ACC112 (cell line): ENCODE measurements around the gene INSRR.

Experiments
- H2AFZ ChIP-seq: fragments of 200-600 bp; sonication (generic); one replicate; pipeline ENCODE4 v1.6.0; 2017; ENCODE audit warnings: antibody characterized with exemption, low read length; ENCODE audit not compliant: unreplicated experiment
- H3K27ac ChIP-seq: fragments of 200-600 bp; sonication (generic); 2 replicates; pipeline ENCODE4 v1.5.1; 2014; ENCODE audit warnings: low read depth, mild to moderate bottlenecking, antibody characterized with exemption, low read length, moderate library complexity
- H3K27me3 ChIP-seq: fragments of 200-600 bp; sonication (generic); 2 replicates; pipeline ENCODE4 v1.6.1; 2014; ENCODE audit warnings: mild to moderate bottlenecking, antibody characterized with exemption, low read length, moderate library complexity, mixed read lengths; ENCODE audit not compliant: insufficient read depth
- H3K36me3 ChIP-seq: fragments of 200-600 bp; sonication (generic); 2 replicates; pipeline ENCODE4 v1.6.1; 2016; ENCODE audit warnings: mild to moderate bottlenecking, antibody characterized with exemption, low read length, moderate library complexity, mixed read lengths; ENCODE audit not compliant: insufficient read depth
- H3K4me1 ChIP-seq: fragments of 200-600 bp; sonication (generic); one replicate; pipeline ENCODE4 v1.6.1; 2016; ENCODE audit warnings: low read length, mixed read lengths; ENCODE audit not compliant: insufficient read depth, unreplicated experiment, control insufficient read depth
- H3K4me3 ChIP-seq: fragments of 200-600 bp; sonication (generic); 2 replicates; pipeline ENCODE4 v1.5.1; 2014; ENCODE audit warnings: mild to moderate bottlenecking, low read depth, low read length
- H3K79me2 ChIP-seq: fragments of 200-600 bp; sonication (generic); one replicate; pipeline ENCODE4 v1.6.0; 2016; ENCODE audit warnings: low read length; ENCODE audit not compliant: control insufficient read depth, unreplicated experiment, insufficient read depth

INSRR gene

DNA sequence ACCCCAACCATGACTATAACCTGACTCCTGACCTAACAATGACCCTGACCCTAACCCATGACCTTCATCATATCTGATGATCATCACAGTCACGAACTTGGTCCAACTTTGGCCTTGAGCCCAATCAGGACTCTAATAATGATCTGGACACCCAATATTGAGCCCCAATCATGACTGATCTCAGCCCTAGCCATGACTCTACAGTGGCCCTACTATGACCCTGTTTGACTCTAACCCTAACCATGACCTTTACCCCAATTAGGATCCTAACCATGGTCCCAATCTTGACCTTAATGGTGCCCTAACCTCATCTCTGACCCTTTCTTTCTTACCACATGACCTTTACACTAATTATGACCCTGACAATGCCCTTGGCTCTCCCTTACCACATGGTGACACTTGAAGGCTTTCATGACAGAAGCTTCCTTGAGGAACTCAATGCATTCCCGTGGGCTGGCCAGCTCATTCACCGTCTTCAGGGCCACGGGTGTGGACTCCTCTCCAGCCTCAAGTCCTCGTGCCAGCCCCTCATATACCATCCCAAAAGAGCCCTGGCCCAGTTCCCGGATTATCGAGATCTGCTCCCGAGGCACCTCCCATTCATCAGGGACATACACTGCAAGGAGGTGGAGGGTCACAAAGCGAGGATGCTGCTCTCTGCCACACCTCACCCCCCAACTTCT is 16.2 kb downstream of the INSRR start:
- H3K27ac ChIP-seq = no peak overlapping the region
- H2AFZ ChIP-seq = no peak overlapping the region
- H3K4me1 ChIP-seq = no peaks in the 10 kb centered on the region
- H3K79me2 ChIP-seq = no peaks in the 10 kb centered on the region
- H3K4me3 ChIP-seq = no peak overlapping the region
- H3K36me3 ChIP-seq = no peaks in the 10 kb centered on the region
- peaks cover 28% of the 10 kb centered on the region for H3K27me3 ChIP-seq

DNA sequence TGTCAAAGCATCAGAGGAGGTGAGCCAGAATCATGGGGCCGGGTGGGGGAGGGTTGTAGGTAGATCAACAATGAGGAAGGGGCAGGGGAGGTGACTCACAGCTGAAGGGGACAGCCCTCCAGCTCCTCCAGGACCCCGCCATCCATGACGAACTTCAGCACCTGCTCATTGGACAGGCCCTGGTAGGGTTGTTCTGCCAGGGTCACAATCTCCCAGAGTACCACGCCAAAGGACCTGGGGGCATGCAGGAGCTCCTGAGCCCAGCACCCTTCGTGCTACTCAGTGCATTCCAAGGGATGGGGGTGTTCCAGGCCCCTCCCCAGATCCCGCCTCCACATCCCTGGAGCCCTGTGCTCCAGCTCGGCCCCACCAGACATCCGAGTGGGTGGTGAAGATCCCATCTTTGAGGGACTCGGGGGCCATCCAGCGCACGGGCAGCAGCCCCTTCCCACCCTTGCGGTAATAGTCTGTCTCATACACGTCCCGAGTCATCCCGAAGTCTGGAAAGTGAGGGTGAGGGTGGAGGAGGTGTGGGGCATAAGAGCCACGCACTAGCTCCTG is 17.5 kb downstream of the INSRR start:
- H3K4me3 ChIP-seq = no peak overlapping the region
- H3K27ac ChIP-seq = no peak overlapping the region
- H2AFZ ChIP-seq = no peak overlapping the region
- no peaks in the 10 kb centered on the region for H3K4me1 ChIP-seq
- peaks cover 18% of the 10 kb centered on the region; the same call in 1 of the 2 replicates for H3K27me3 ChIP-seq
- no peaks in the 10 kb centered on the region for H3K36me3 ChIP-seq
- no peaks in the 10 kb centered on the region for H3K79me2 ChIP-seq

DNA sequence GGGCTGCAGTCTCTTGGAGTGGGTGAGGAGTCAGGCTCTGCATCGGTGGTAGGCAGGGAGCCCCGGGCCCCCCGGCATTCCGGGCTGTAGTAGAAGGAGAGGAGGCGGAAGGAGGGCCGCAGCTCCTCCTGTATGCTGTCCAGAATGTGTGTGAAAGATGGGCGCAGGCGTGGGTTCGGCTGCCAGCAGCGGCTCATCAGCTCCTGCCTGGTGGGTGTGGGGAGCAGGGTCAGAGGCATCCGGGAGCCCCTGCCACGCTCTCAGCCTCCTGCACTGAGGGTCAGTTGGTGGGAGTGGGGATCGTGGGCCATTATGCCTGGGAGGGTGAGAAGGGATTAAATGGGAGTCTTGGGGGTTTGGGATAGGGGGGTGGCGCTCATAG is 18.0 kb downstream of the INSRR start:
- Histone ChIP-seq H3K27me3 (peaks cover 14% of the 10 kb centered on the region; the same call in 1 of the 2 replicates), H3K27ac (no peak overlapping the region), H3K79me2 (no peaks in the 10 kb centered on the region)

DNA sequence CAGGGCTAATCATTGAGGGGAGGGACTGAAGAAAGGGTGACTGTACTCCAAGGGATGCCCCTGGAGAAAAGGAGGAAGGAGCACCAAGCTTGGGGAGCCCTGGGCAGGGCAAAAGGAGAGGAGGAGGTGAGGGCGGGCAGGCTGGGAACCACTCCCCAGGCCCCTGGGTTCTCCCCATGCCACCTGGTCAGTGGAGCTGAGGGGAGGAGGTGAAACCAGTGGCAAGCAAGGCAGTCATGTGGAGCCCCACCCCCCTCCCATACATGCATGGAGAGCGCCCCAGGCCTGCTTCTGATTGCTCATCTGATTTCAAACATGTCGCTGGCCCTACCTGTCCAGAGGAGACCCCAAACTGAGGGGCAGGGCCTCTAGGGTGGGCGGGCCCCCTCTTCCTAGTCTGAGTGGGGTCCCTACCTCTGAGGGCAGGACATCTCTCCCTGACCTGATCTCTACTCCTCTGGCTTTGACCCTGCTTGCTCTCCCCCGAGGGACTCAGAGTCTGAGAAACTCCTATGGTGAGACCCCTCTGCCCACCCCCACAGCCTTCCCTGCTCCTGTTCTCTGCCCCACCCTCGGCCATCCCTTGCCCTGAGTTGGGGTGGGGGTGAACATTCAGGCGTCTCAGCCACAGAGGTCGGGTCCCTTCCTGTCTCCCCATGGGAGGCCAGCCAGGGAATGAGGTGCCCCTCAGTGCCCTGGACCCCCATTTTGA is 18.6 kb downstream of the INSRR start:
- Histone ChIP-seq H3K4me1 (no peaks in the 10 kb centered on the region), H3K4me3 (no peak overlapping the region), H2AFZ (no peak overlapping the region), H3K79me2 (no peaks in the 10 kb centered on the region), H3K27me3 (peaks cover 13% of the 10 kb centered on the region; the same call in 1 of the 2 replicates), H3K27ac (no peak overlapping the region), H3K36me3 (no peaks in the 10 kb centered on the region)

More for the DNA sequence above, 18.0 kb downstream of the INSRR start:
- Histone ChIP-seq H3K4me1 (no peaks in the 10 kb centered on the region), H2AFZ (no peak overlapping the region), H3K4me3 (no peak overlapping the region), H3K36me3 (no peaks in the 10 kb centered on the region)

DNA sequence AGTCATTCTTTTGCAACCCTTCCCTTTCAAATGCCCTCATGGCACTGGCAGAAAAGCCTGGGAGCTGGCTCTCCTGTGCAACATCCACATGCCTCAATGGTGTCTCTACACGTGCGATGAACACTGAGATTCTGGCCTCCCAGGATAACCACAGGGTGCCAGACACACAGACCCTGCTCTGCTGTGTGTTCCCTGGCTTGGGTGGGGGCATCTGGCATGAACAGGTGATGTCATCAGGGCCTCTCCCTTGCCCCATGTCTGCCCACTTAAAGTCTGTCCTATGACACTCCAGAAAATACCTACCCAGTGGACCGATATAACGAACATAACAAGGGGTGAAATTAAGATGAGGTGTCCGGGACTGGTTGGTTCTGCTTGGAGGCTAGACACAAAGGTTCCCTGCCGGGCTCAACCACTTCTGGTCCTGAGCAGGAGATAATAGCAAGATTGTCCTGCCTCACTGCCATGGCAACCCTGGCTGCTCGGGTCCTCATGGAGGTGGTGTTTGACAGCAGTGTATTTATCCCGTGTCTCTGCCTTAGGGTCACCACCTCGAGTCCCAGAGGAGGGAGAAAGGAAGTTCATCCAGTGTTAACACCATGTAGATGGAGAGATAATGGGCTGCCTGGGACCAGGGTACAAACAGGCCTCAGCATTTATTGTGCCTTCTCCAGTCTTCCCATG is 19.3 kb downstream of the INSRR start:
- H3K27ac ChIP-seq = no peak overlapping the region

DNA sequence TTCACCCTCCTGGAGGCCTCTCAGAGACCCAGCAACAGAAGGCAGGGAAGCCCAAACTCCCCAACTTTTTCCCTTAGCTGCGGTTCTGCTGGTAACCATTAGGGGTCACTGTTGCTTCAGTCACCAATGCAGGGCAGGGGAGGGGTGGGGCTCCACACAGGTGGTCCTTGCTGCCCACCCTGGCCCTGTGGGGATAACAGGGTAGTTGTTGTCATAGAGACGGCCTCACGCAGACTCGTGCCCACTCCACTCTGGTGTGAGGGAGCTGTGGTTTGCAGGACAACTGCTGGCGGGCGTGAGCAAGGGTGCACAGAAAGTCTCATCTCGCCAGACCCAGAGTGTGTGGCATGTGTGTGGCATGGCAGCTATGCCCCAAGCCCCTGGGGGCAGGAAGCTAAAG is 19.9 kb downstream of the INSRR start:
- H3K27ac ChIP-seq = no peak overlapping the region
- H2AFZ ChIP-seq = no peak overlapping the region
- no peaks in the 10 kb centered on the region for H3K36me3 ChIP-seq
- H3K27me3 ChIP-seq = peaks cover 21% of the 10 kb centered on the region
- H3K4me1 ChIP-seq = no peaks in the 10 kb centered on the region
- no peak overlapping the region for H3K4me3 ChIP-seq
- H3K79me2 ChIP-seq = no peaks in the 10 kb centered on the region

More for the DNA sequence above, 19.3 kb downstream of the INSRR start:
- Histone ChIP-seq H3K79me2 (no peaks in the 10 kb centered on the region), H3K36me3 (no peaks in the 10 kb centered on the region), H3K27me3 (peaks cover 16% of the 10 kb centered on the region), H3K4me3 (no peak overlapping the region), H3K4me1 (no peaks in the 10 kb centered on the region), H2AFZ (no peak overlapping the region)

DNA sequence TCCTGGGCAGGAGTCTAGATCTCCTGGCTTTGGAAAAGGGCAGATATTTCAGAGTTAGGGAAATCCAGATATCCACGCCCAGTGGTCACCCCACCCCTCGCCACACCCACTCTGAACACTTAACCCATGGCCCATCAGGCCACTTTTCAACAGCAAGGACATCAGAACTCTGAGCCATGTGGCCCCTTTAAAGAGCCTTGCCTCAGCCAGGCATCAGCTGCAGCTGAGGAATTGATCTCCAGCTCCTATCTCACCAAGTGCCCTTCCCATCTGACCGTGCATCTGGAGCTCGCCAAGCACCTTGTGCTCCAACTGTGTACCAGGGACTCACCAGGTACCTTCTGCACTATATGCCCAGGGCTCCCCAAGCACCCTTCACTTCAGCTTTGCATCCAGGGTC is 22.0 kb downstream of the INSRR start:
- Histone ChIP-seq H3K36me3 (no peaks in the 10 kb centered on the region), H3K27ac (no peak overlapping the region), H2AFZ (no peak overlapping the region), H3K27me3 (peaks cover 20% of the 10 kb centered on the region), H3K4me1 (no peaks in the 10 kb centered on the region), H3K79me2 (no peaks in the 10 kb centered on the region), H3K4me3 (no peak overlapping the region)

DNA sequence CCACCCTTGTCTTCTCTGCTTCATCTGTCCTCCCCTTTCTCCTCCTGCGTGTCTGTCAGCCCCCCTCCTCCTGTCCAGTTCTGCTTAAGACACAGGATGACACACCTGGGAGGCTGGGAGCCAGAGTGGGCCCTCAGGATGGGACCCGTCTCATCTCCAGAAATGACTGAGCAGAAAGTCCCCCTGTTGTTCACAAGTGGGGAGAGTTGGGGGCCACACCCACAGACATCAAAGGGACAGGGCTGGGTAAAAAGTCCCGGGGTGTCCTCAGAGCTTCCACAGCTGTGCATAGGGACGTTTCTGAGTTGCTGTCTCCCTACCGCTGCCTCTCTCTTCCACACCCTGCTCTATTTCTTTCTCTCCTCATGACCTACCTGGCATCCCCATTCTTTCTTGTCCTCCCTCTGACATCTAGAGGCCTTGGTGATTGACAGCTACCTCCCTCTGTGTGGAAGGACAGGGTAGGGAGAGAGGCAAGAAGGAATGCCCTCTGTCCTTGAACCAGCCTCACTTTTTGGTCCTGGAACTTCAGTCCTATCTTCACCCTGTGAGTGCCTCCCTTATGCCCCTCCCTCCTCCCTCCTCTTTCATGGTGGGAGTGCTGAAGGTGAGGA is 22.8 kb downstream of the INSRR start:
- Histone ChIP-seq H3K36me3 (no peaks in the 10 kb centered on the region), H3K27ac (no peak overlapping the region), H3K79me2 (no peaks in the 10 kb centered on the region), H3K4me3 (no peak overlapping the region), H3K4me1 (no peaks in the 10 kb centered on the region), H3K27me3 (peaks cover 24% of the 10 kb centered on the region), H2AFZ (no peak overlapping the region)

DNA sequence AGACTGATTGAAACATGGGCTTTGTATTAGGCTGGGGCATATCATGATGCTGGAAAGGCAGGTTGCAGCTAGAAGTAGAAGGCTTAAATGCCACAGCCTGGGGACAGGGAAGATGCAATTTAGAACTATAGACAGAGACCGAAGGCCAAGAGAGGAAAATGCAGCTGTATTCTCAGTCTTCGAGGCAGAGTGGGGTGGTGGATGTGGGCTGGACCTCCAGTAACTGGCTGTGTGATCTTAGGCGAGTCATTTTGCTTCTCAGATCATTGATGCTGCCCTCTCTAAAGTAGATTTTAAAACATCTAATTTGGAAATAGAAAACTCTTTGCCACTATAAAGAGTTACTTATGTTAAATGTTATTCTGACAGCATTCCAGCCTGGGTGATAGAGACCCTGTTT is 24.6 kb downstream of the INSRR start:
- Histone ChIP-seq H3K27ac (no peak overlapping the region), H3K4me3 (no peak overlapping the region), H3K36me3 (no peaks in the 10 kb centered on the region), H3K4me1 (no peaks in the 10 kb centered on the region), H2AFZ (no peak overlapping the region), H3K27me3 (peaks cover 24% of the 10 kb centered on the region), H3K79me2 (no peaks in the 10 kb centered on the region)

DNA sequence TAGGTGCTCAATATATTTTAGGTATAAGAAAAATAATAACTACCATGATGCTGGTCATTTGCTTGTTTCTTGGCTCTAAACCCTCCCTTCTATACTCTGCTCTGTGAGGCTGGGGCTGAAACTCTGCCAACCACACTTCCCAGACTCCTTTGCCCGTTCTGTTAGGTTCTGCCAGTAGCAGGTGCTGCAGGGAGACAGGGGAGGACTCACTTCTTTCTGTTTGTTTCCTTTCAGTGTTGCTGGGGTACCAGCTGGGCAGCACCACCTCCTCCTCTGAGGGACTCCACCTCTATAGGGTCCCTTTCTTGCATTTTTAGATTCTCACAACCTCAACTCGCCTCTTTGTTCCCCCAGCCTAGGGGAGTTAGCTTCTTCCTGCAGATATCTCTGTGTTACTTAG is 25.3 kb downstream of the INSRR start:
- Histone ChIP-seq H3K27ac (no peak overlapping the region), H3K79me2 (no peaks in the 10 kb centered on the region), H3K4me1 (no peaks in the 10 kb centered on the region), H3K36me3 (no peaks in the 10 kb centered on the region), H2AFZ (no peak overlapping the region), H3K4me3 (no peak overlapping the region), H3K27me3 (peaks cover 24% of the 10 kb centered on the region)
